NCI-H2171 (cell line): ENCODE measurements around the gene FOXD4L6.
"Not testable (repeated sequence)": the region's sequence is repeated elsewhere in the genome, so short reads cannot be mapped to it uniquely, and the experiment has no call there.

Experiments used
- DNase-seq: peaks from one replicate; lab custom pipeline; 2025; lab: John Stamatoyannopoulos, UW

FOXD4L6 gene

DNA sequence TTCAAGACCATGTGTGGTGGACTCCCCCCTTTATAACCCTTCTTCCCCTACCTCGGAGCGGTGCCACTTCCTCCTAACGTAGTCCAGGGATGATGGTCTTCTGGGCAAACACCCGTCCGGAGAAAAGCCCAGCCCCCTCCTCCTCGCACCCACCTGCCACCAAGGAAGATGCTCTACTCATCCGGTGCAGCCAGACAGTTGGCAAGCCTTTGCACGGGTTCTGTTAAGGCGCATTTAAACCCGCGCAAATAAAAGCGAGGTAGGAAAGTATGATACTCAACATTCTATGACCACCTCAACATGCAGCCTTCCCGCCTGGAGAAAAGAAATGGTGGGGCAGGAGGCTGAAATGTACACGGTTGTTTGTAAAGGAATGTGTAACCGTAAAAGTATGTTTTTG lies at the start of gene FOXD4L6:
FOXD4L6 (minus strand) TSS at position 101 of the 400 bp plus-strand sequence. CDS start 298 bp downstream, outside the sequence.
- not testable (repeated sequence) for DNase-seq

GRCh38 chr9:41174994-41175393 lies 46.5 kb upstream of the FOXD4L6 start:
- not testable (repeated sequence) for DNase-seq

- DNase-seq: not testable (repeated sequence)
These were observed 21.6 kb upstream of the FOXD4L6 start for GRCh38 chr9:41150116-41150515.

DNA sequence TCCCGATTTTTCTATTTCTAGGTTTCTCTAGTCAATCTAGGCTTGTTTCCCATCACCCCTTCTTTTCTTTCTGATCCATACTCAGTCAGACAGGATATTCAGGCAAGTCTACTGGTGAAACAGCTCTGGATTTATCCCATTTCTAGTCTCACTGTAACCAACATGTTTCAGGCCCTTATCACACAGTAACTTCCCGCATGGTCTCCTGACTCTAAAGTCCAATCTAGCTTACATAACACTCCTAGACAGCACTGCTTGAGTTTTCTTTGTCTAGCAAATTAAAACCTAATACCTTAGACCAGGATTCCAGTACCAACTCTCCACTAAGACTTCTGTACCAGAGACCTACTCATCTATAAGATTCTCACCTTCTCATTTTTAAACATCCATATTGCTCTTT lies 13.4 kb upstream of the FOXD4L6 start:
- not testable (repeated sequence) for DNase-seq

- DNase-seq: not testable (repeated sequence)
These were observed 1.6 kb downstream of the FOXD4L6 start for GRCh38 chr9:41126746-41127446.

DNA sequence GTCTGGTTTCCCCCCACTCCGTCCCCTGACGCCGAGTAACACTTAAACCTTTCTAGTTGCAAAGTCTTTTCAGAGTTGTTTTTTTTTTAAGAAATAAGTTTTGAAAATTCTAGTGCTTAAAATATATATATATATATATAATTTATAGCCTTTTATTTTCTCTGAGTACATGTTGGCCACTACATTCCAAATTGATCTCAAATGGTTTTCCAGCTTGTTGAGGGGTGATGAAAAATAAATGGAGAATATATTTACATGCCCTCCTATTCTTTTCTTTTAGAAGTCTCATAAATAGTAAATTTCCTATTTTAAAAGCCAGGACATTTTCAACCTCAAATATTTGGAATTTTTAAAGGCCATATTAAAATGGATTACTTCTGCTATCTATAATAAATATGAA lies 2.5 kb downstream of the FOXD4L6 start:
- not testable (repeated sequence) for DNase-seq

GRCh38 chr9:41125109-41125658 lies 3.3 kb downstream of the FOXD4L6 start:
- not testable (repeated sequence) for DNase-seq

- DNase-seq: not testable (repeated sequence)
These were observed 4.0 kb downstream of the FOXD4L6 start for GRCh38 chr9:41124250-41125108.

GRCh38 chr9:41123812-41124211 lies 4.7 kb downstream of the FOXD4L6 start:
- DNase-seq: not testable (repeated sequence)

DNA sequence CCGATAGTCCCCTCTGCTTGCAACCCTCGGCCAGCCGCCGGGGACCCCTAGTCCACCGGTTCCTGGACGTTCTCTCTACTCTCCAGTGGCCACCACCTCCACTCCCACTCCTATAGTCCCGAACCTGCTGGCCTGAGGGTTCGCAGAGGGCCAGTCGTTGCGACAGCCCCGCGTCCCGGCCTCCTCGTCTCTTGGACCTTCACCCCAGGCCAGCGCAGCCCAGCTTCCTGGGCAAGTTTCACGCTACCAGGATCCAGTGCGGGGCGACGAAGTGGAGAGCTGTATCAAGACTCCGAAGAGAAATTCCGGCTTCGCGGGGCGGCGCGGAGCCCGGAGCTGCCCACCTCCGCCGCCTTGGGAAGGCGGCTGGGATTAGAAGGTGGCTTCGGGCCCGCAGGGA lies 5.1 kb downstream of the FOXD4L6 start:
- DNase-seq: not testable (repeated sequence)

GRCh38 chr9:41120696-41121095 lies 7.8 kb downstream of the FOXD4L6 start:
- not testable (repeated sequence) for DNase-seq

- DNase-seq: not testable (repeated sequence)
These were observed 8.8 kb downstream of the FOXD4L6 start for GRCh38 chr9:41119719-41120118.

DNA sequence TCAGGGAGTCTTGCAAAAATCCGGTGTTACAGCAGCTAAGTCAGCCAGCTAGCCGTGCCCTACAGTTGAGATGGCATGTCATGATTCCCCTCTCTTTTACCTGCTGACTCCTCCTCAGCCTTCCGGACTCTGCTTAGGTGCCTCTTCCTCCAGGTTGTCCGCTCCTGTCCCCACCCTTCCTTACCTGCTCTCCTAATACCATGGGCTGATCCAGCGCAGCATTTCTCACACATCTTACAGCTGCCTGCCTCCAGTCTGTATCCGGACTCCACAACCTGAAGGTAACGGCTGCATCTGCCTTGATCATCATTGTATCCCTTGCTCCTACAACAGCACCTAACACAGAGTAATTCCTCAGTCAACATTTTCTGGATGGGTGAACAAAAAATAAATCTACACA lies 9.2 kb downstream of the FOXD4L6 start:
- not testable (repeated sequence) for DNase-seq

DNA sequence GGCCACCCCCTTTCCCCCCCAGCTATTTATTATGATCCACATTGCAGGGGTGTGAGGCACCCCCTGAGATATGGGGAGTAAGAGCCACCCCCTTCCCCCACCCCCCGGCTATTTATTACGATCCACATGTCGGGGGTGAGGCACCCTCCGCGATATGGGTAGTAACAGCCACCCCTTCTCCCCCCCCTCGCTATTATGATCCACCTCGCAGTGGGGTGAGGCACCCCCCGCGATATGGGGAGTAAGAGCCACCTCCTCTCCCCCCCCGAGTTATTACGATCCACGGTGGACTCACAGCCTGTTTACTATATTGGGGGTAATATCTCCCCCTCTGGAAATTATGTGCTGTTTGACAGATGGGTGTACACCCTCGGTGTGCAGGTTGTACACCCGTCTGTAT lies 15.1 kb downstream of the FOXD4L6 start:
- DNase-seq: not testable (repeated sequence)

DNA sequence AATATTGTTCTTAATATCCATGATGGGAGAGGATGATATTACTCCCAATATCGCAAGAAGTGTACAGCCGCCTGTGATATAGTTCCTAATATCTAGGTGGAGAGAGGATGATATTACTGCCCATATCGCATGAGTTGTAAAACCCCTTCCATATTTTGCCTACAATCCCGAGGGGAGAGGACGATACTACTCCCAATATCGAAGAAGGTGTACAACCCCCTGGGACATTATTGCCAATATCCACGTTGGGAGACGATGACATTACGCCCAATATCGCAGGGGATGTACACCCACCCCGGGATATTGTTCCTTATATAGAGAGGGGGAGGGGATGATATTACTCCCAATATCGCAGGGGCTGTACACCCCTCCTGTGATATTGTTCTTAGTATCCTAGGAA lies 17.1 kb downstream of the FOXD4L6 start:
- not testable (repeated sequence) for DNase-seq

- not testable (repeated sequence) for DNase-seq
These were observed 17.6 kb downstream of the FOXD4L6 start for GRCh38 chr9:41110913-41111312.

DNA sequence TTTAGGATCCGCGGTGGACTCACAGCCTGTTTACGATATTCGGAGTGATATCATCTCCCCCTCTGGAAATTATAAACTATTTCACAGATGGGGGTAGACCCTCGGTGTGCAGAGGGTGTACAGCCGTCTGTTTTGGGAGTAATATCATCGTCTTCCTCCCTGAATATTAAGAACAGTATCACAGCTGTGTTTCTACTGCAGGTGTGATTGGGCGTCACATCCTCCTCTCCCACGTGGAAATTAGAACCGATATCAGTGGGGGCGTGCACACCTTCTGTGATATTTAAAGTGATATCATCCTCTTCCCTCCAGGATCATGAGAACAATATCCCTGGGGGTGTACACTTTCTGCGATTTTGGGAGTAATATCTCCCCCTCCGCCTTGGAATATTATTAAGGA lies 19.2 kb downstream of the FOXD4L6 start:
- not testable (repeated sequence) for DNase-seq

- not testable (repeated sequence) for DNase-seq
These were observed 19.7 kb downstream of the FOXD4L6 start for GRCh38 chr9:41108816-41109215.

GRCh38 chr9:41106472-41107116 lies 21.9 kb downstream of the FOXD4L6 start:
- DNase-seq: not testable (repeated sequence)

DNA sequence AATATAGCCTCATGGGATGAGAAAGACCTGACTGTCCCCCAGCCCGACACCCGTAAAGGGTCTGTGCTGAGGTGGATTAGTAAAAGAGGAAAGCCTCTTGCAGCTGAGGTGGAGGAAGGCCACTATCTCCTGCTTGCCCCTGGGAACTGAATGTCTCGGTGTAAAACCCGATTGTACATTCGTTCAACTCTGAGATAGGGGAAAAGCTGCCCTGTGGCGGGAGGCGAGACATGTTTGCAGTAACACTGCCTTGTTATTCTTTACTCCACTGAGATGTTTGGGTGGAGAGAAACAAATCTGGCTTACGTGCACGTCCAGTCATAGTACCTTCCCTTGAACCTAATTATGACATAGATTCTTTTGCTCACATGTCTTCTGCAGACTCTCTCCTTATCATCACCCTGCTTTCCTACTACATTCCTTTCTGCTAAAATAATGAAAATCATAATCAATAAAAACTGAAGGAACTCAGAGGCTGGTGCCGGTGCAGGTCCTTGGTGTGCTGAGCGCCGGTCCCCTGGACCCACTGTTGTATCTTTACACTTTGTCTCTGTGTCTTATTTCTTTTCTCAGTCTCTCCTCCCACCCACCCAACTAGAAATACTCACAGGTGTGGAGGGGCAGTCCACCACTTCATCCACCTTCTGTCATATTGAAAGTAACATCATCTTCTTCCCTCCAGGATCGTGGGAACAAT lies 22.8 kb downstream of the FOXD4L6 start:
- not testable (repeated sequence) for DNase-seq

DNA sequence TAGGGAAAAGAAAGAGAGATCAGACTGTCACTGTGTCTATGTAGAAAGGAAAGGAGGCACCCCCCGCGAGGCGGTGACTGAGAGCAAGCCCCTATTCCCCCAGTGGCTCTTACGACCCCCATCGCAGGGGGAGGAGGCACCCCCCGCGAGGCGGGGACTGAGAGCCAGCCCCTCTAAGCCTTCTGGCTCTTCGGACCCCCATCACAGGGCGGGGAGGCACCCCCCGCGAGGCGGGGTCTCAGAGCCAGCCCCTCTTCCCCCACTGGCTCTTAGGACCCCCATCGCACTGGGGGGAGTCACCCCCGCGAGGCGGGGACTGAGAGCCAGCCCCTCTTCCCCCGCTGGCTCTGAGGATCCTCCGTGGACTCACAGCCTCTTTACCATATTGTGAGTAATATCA lies 23.9 kb downstream of the FOXD4L6 start:
- not testable (repeated sequence) for DNase-seq
